Measurements from ENCODE around the gene H6PD. TPM values are rescaled to one million over a fixed set of nuclear protein-coding genes. Genes with fewer than 3 reads are reported as not detected.

H6PD gene
- total and polyA plus RNA-seq, 4 donors = 28.9 to 134 (median 56.8) TPM

GRCh38 chr1:9289711-9290485 is 55.3 kb downstream of the H6PD start (continued):
- TF ChIP-seq, protein P1, sequence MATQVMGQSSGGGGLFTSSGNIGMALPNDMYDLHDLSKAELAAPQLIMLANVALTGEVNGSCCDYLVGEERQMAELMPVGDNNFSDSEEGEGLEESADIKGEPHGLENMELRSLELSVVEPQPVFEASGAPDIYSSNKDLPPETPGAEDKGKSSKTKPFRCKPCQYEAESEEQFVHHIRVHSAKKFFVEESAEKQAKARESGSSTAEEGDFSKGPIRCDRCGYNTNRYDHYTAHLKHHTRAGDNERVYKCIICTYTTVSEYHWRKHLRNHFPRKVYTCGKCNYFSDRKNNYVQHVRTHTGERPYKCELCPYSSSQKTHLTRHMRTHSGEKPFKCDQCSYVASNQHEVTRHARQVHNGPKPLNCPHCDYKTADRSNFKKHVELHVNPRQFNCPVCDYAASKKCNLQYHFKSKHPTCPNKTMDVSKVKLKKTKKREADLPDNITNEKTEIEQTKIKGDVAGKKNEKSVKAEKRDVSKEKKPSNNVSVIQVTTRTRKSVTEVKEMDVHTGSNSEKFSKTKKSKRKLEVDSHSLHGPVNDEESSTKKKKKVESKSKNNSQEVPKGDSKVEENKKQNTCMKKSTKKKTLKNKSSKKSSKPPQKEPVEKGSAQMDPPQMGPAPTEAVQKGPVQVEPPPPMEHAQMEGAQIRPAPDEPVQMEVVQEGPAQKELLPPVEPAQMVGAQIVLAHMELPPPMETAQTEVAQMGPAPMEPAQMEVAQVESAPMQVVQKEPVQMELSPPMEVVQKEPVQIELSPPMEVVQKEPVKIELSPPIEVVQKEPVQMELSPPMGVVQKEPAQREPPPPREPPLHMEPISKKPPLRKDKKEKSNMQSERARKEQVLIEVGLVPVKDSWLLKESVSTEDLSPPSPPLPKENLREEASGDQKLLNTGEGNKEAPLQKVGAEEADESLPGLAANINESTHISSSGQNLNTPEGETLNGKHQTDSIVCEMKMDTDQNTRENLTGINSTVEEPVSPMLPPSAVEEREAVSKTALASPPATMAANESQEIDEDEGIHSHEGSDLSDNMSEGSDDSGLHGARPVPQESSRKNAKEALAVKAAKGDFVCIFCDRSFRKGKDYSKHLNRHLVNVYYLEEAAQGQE (IDR thresholded peaks at IDR 0.05) = no peak
- TF ChIP-seq RAD21 (IDR thresholded peaks at IDR 0.05) = peak in 1 of 2 donors; percentile 26
- TF ChIP-seq ZBTB33 (IDR thresholded peaks at IDR 0.05) = no peak
- no peak for TF ChIP-seq HNF4G (IDR thresholded peaks at IDR 0.05)
- no peak for TF ChIP-seq CTCF (IDR thresholded peaks at IDR 0.05; ENCODE audit: low read depth, low read length, missing input control)

- WGBS = 22% methylated on average over 13 of the region's 13 CpGs
- no peak for DNase-seq (ENCODE audit: low spot score)
- peak overlapping the region in 2 of 3 donors; percentile 44 to 90 for H3K4me3 ChIP-seq (ENCODE audit: low read depth in 1 of 3, low read length in 3 of 3)
- no peaks in the 10 kb centered on the region for H3K27me3 ChIP-seq (ENCODE audit: control insufficient read depth in 4 of 4, insufficient read depth in 4 of 4, low read length in 3 of 4)
- H3K9ac ChIP-seq (ENCODE audit: low read depth in 1 of 2, low read length in 2 of 2) = peak overlapping the region in 1 of 2 donors; percentile 43
- H3K9me3 ChIP-seq (ENCODE audit: control insufficient read depth in 4 of 4, low read length in 3 of 4) = peaks cover 3 to 5% (median 4%) of the 10 kb centered on the region in 4 donors
- peak in 1 of 2 donors; percentile 11 for TF ChIP-seq RXRA (IDR thresholded peaks at IDR 0.05)
- TF ChIP-seq FOXA2 (IDR thresholded peaks at IDR 0.05) = no peak
- TF ChIP-seq RAD21 (IDR thresholded peaks at IDR 0.05) = no peak
- no peak for TF ChIP-seq MAX (IDR thresholded peaks at IDR 0.05)
- TF ChIP-seq, protein P1 (IDR thresholded peaks at IDR 0.05) = no peak
- TF ChIP-seq NR2F2 (IDR thresholded peaks at IDR 0.05) = no peak
- no peak for TF ChIP-seq TAF1 (conservative IDR thresholded peaks at IDR 0.05)
- TF ChIP-seq HNF4G (IDR thresholded peaks at IDR 0.05) = no peak
- peaks cover 5 to 24% (median 16%) of the 10 kb centered on the region in 4 donors for H3K4me1 ChIP-seq (ENCODE audit: control insufficient read depth in 4 of 4, insufficient read depth in 4 of 4, low read length in 3 of 4)
- H3K36me3 ChIP-seq (ENCODE audit: control insufficient read depth in 4 of 4, insufficient read depth in 3 of 4, low read depth in 1 of 4, low read length in 3 of 4) = peaks cover 0 to 3% (median 0%) of the 10 kb centered on the region in 4 donors
- peak overlapping the region; percentile 68 to 72 for H3K27ac ChIP-seq (ENCODE audit: low read depth in 1 of 2, low read length in 2 of 2)
Observed at GRCh38 chr1:9291914-9292360, 57.4 kb downstream of the H6PD start.

All from liver (tissue), 9 donors.